SJCRH30 (cell line): ENCODE measurements around the gene PHIP. TPM values are rescaled to one million over a fixed set of nuclear protein-coding genes. Genes with fewer than 3 reads are reported as not detected.

Experiments used
- DNase-seq, 2 experiments: peaks; one replicate each; pipeline ENCODE4 v3.0.0-alpha.2; 2015 to 2020
- H3K27ac ChIP-seq: fragments of 250-450 bp; sonication (Bioruptor Pico); 2 replicates; pipeline ENCODE4 v1.5.1; 2020; ENCODE audit warnings: mild to moderate bottlenecking, moderate library complexity
- H3K27me3 ChIP-seq: fragments of 250-450 bp; sonication (Bioruptor Pico); 2 replicates; pipeline ENCODE4 v1.5.1; 2020; ENCODE audit warnings: mild to moderate bottlenecking, moderate library complexity
- H3K36me3 ChIP-seq: fragments of 250-450 bp; sonication (Bioruptor Pico); 2 replicates; pipeline ENCODE4 v1.5.1; 2020; ENCODE audit warnings: mild to moderate bottlenecking, moderate library complexity
- H3K4me1 ChIP-seq: fragments of 250-450 bp; sonication (Bioruptor Pico); 2 replicates; pipeline ENCODE4 v1.5.1; 2020; ENCODE audit warnings: mild to moderate bottlenecking, moderate library complexity
- H3K4me3 ChIP-seq: fragments of 250-450 bp; sonication (Bioruptor Pico); 2 replicates; pipeline ENCODE4 v1.5.1; 2020; ENCODE audit warnings: mild to moderate bottlenecking, moderate library complexity
- H3K9me3 ChIP-seq: fragments of 250-450 bp; sonication (Bioruptor Pico); replicated peaks from 2 replicates; pipeline ENCODE4 v1.5.1; 2020; ENCODE audit warnings: mild to moderate bottlenecking, moderate library complexity
- total RNA-seq: library from RNA; depleted of rRNA; stranded (reverse); fragments of >200 nt; shearing (Covaris generic); gene quantifications from 2 replicates; pipeline ENCODE4 v1.2.3, GENCODE V29; 2014

Gene PHIP
- total RNA-seq, 1 experiment from 2014 or later: 51.3 TPM

- no peaks in the 10 kb centered on the region for H3K9me3 ChIP-seq
- H3K4me3 ChIP-seq: peak overlapping the region; percentile 100
- H3K36me3 ChIP-seq: peaks cover 7% of the 10 kb centered on the region
- H3K27me3 ChIP-seq: no peaks in the 10 kb centered on the region
- DNase-seq: peak in 1 of 2 experiments; percentile 47
- H3K27ac ChIP-seq: peak overlapping the region; percentile 98
- peaks cover 11% of the 10 kb centered on the region; the same call in 1 of the 2 replicates for H3K4me1 ChIP-seq
These were observed 1.5 kb upstream of the PHIP start for GRCh38 chr6:79079561-79080041.

- no peak for DNase-seq
- Histone ChIP-seq H3K36me3 (peaks cover 26% of the 10 kb centered on the region), H3K27me3 (no peaks in the 10 kb centered on the region), H3K27ac (peak overlapping the region; percentile 98), H3K4me3 (peak overlapping the region; percentile 100), H3K9me3 (no peaks in the 10 kb centered on the region; the same call in 1 of the 2 replicates), H3K4me1 (peaks cover 11% of the 10 kb centered on the region; the same call in 1 of the 2 replicates)
These were observed 359 bp downstream of the PHIP start for GRCh38 chr6:79077715-79078074.

- peak overlapping the region; percentile 81 for H3K4me3 ChIP-seq
- peaks cover 6% of the 10 kb centered on the region; the same call in 1 of the 2 replicates for H3K4me1 ChIP-seq
- no peaks in the 10 kb centered on the region for H3K27me3 ChIP-seq
- peak overlapping the region; percentile 81 for H3K27ac ChIP-seq
- H3K9me3 ChIP-seq: no peaks in the 10 kb centered on the region; the same call in 1 of the 2 replicates
- peaks cover 28% of the 10 kb centered on the region for H3K36me3 ChIP-seq
- DNase-seq: peak; percentile 89
These were observed 1.0 kb downstream of the PHIP start for GRCh38 chr6:79076782-79077641.

- peak in 1 of 2 experiments; percentile 22 for DNase-seq
- H3K27me3 ChIP-seq: no peaks in the 10 kb centered on the region
- H3K9me3 ChIP-seq: no peaks in the 10 kb centered on the region; the same call in 1 of the 2 replicates
- H3K27ac ChIP-seq: peak overlapping the region; percentile 81
- H3K4me1 ChIP-seq: peaks cover 6% of the 10 kb centered on the region; the same call in 1 of the 2 replicates
- peaks cover 32% of the 10 kb centered on the region for H3K36me3 ChIP-seq
- peak overlapping the region; percentile 81 for H3K4me3 ChIP-seq
These were observed 1.9 kb downstream of the PHIP start for GRCh38 chr6:79076160-79076559.

GRCh38 chr6:79073888-79074287 is 4.2 kb downstream of the PHIP start:
- no peak for DNase-seq
- H3K4me1 ChIP-seq: no peaks in the 10 kb centered on the region
- H3K27me3 ChIP-seq: no peaks in the 10 kb centered on the region
- no peak overlapping the region for H3K27ac ChIP-seq
- peaks cover 48% of the 10 kb centered on the region for H3K36me3 ChIP-seq
- no peak overlapping the region for H3K4me3 ChIP-seq
- no peaks in the 10 kb centered on the region; the same call in 1 of the 2 replicates for H3K9me3 ChIP-seq

- H3K27ac ChIP-seq: no peak overlapping the region
- no peaks in the 10 kb centered on the region for H3K27me3 ChIP-seq
- no peaks in the 10 kb centered on the region; the same call in 1 of the 2 replicates for H3K9me3 ChIP-seq
- DNase-seq: no peak
- no peak overlapping the region for H3K4me3 ChIP-seq
- H3K4me1 ChIP-seq: no peaks in the 10 kb centered on the region
- peaks cover 52% of the 10 kb centered on the region for H3K36me3 ChIP-seq
These were observed 5.3 kb downstream of the PHIP start for GRCh38 chr6:79072640-79073181.

GRCh38 chr6:79071547-79071946 is 6.5 kb downstream of the PHIP start:
- Histone ChIP-seq H3K36me3 (peaks cover 53% of the 10 kb centered on the region), H3K4me1 (no peaks in the 10 kb centered on the region), H3K27me3 (no peaks in the 10 kb centered on the region), H3K9me3 (no peaks in the 10 kb centered on the region; the same call in 1 of the 2 replicates), H3K4me3 (no peak overlapping the region), H3K27ac (no peak overlapping the region)
- DNase-seq: no peak

GRCh38 chr6:79070206-79070825 is 7.7 kb downstream of the PHIP start:
- no peaks in the 10 kb centered on the region; the same call in 1 of the 2 replicates for H3K9me3 ChIP-seq
- DNase-seq: no peak
- H3K27me3 ChIP-seq: no peaks in the 10 kb centered on the region
- no peak overlapping the region for H3K4me3 ChIP-seq
- no peaks in the 10 kb centered on the region for H3K4me1 ChIP-seq
- H3K27ac ChIP-seq: no peak overlapping the region
- peaks cover 58% of the 10 kb centered on the region for H3K36me3 ChIP-seq

GRCh38 chr6:79066828-79067227 is 11.2 kb downstream of the PHIP start:
- H3K27ac ChIP-seq: no peak overlapping the region
- no peak overlapping the region for H3K4me3 ChIP-seq
- no peaks in the 10 kb centered on the region for H3K4me1 ChIP-seq
- H3K27me3 ChIP-seq: no peaks in the 10 kb centered on the region
- no peak for DNase-seq
- peaks cover 35% of the 10 kb centered on the region for H3K36me3 ChIP-seq
- H3K9me3 ChIP-seq: no peaks in the 10 kb centered on the region

GRCh38 chr6:79066330-79066729 is 11.7 kb downstream of the PHIP start:
- Histone ChIP-seq H3K27ac (no peak overlapping the region), H3K36me3 (peaks cover 32% of the 10 kb centered on the region), H3K4me3 (no peak overlapping the region), H3K9me3 (no peaks in the 10 kb centered on the region), H3K27me3 (no peaks in the 10 kb centered on the region), H3K4me1 (no peaks in the 10 kb centered on the region)
- DNase-seq: no peak

GRCh38 chr6:79065232-79065631 is 12.8 kb downstream of the PHIP start:
- Histone ChIP-seq H3K9me3 (no peaks in the 10 kb centered on the region), H3K27ac (no peak overlapping the region)

GRCh38 chr6:79064635-79065034 is 13.4 kb downstream of the PHIP start:
- no peak for DNase-seq
- H3K27ac ChIP-seq: no peak overlapping the region
- H3K4me1 ChIP-seq: no peaks in the 10 kb centered on the region
- no peak overlapping the region for H3K4me3 ChIP-seq
- H3K9me3 ChIP-seq: no peaks in the 10 kb centered on the region
- H3K27me3 ChIP-seq: no peaks in the 10 kb centered on the region
- peaks cover 27% of the 10 kb centered on the region for H3K36me3 ChIP-seq

More at GRCh38 chr6:79065232-79065631, 12.8 kb downstream of the PHIP start:
- Histone ChIP-seq H3K27me3 (no peaks in the 10 kb centered on the region), H3K4me1 (no peaks in the 10 kb centered on the region), H3K36me3 (peaks cover 30% of the 10 kb centered on the region), H3K4me3 (no peak overlapping the region)
- no peak for DNase-seq

GRCh38 chr6:79062708-79063107 is 15.3 kb downstream of the PHIP start:
- Histone ChIP-seq H3K4me1 (no peaks in the 10 kb centered on the region), H3K27ac (no peak overlapping the region), H3K27me3 (no peaks in the 10 kb centered on the region), H3K4me3 (no peak overlapping the region), H3K9me3 (no peaks in the 10 kb centered on the region), H3K36me3 (peaks cover 34% of the 10 kb centered on the region)
- DNase-seq: no peak

- H3K4me3 ChIP-seq: no peak overlapping the region
- H3K9me3 ChIP-seq: no peaks in the 10 kb centered on the region
- peaks cover 62% of the 10 kb centered on the region for H3K36me3 ChIP-seq
- no peak for DNase-seq
- no peak overlapping the region for H3K27ac ChIP-seq
- no peaks in the 10 kb centered on the region for H3K4me1 ChIP-seq
- no peaks in the 10 kb centered on the region for H3K27me3 ChIP-seq
These were observed 20.3 kb downstream of the PHIP start for GRCh38 chr6:79057746-79058145.

GRCh38 chr6:79056226-79056625 is 21.8 kb downstream of the PHIP start:
- Histone ChIP-seq H3K9me3 (no peaks in the 10 kb centered on the region), H3K36me3 (peaks cover 72% of the 10 kb centered on the region), H3K4me3 (no peak overlapping the region), H3K27ac (no peak overlapping the region), H3K27me3 (no peaks in the 10 kb centered on the region), H3K4me1 (no peaks in the 10 kb centered on the region)
- DNase-seq: no peak
